Ovary (tissue), 9 donors: Measurements from ENCODE around the gene TVP23C. TPM values are rescaled to one million over a fixed set of nuclear protein-coding genes. Genes with fewer than 3 reads are reported as not detected.

Experiments
- DNase-seq, 5 donors: peaks; one replicate each; pipeline ENCODE4 v3.0.0-alpha.2; 2019 to 2020
- H3K27ac ChIP-seq, 2 donors: fragments of 200-600 bp; one replicate each; pipeline versions ENCODE4 v1.5.1 to v1.8.0; 2019 to 2022
- H3K27me3 ChIP-seq: fragments of 200-600 bp; one replicate; pipeline ENCODE4 v1.8.0; 2022
- H3K36me3 ChIP-seq: fragments of 200-600 bp; sonication (generic); one replicate; pipeline ENCODE4 v1.5.1; 2019
- H3K4me1 ChIP-seq: one replicate; pipeline ENCODE4 v1.8.1; 2013; ENCODE audit warnings: mild to moderate bottlenecking, moderate library complexity; ENCODE audit not compliant: insufficient read depth
- H3K4me3 ChIP-seq: fragments of 200-600 bp; sonication (generic); one replicate; pipeline ENCODE4 v1.5.1; 2017
- H3K9me3 ChIP-seq, 2 donors: fragments of 200-600 bp in 1 of 2; sonication (generic) in 1 of 2; one replicate each; pipeline versions ENCODE4 v1.5.1 to v1.8.1; 2013 to 2019; ENCODE audit warnings: mild to moderate bottlenecking in 1 of 2, moderate library complexity in 1 of 2
- EP300 ChIP-seq: sonication (generic); formaldehyde crosslinking; IDR thresholded peaks from one replicate; pipeline ENCODE4 v1.6.1; 2017; ENCODE audit warnings: antibody characterized with exemption
- POLR2A ChIP-seq: fragments of 450-650 bp; IDR thresholded peaks from one replicate; pipeline ENCODE4 v1.6.1; 2017; ENCODE audit warnings: antibody characterized with exemption, mild to moderate bottlenecking, moderate library complexity
- WGBS, 3 donors: extraction: QIAGEN DNeasy Blood & Tissue Kit in 1 of 3; methylation state at CpG; one replicate each; pipeline versions ENCODE4 v1.1.5 to v1.1.7; 2013 to 2017; 5-methylcytosine and 5-hydroxymethylcytosine counted together
- intact Hi-C, 4 donors: fragments of 100-400 bp; cut with DNase I; formaldehyde crosslinking; loops; one replicate each; pipeline versions ENCODE4 v1.11.0 to v1.15.1; 2022 to 2023
- polyA plus RNA-seq, 2 donors: library from polyadenylated mRNA; stranded (reverse); fragments of 200-250 nt in 1 of 2; fragments of 350-450 nt in 1 of 2; fragmentation: Illumina TruSeq in 1 of 2; extraction: RNeasy Lipid Tissue Mini Kit (QIAGEN cat#74804) in 1 of 2; gene quantifications; one replicate each; pipeline ENCODE4 v1.2.3, GENCODE V29; 2013 to 2014
- total RNA-seq, 7 donors: library from RNA; depleted of rRNA in 2 of 7; stranded (reverse); fragments of >200 nt in 2 of 7; fragmentation: NEBNext Ultra II Directional in 3 of 7; extraction: Animal tissue kit (Norgen Biotek cat#: 25700) in 3 of 7; gene quantifications; one replicate each; pipeline versions ENCODE4 v1.1.0 to v1.2.4, GENCODE V29; 2016 to 2023
- TF ChIP-seq, protein P1 (sequence below), 3 donors: fragments of 450-650 bp in 2 of 3; fragments of 200-600 bp in 1 of 3; IDR thresholded peaks; one replicate each; pipeline versions ENCODE4 v1.5.1 to v1.8.0; 2016 to 2022; ENCODE audit warnings: antibody characterized with exemption in 3 of 3, mild to moderate bottlenecking in 1 of 3
- donor health status: DM: no; HTN: no; CAD: no; lungs with moderate emphysema.
- donor health status: DM: no; HTN: no; CAD: no.
- donor health status: Bipolar disorder and iron deficiency.
- donor health status: DM: yes; HTN: yes; CAD: no.
- donor health status: DM: no; HTN: no; CAD: no.
- donor health status: DM: yes; HTN: yes; CAD: no.

Gene TVP23C
- total and polyA plus RNA-seq, 9 donors, result 5.8 to 31.7 (median 23.3) TPM

GRCh38 chr17:15513856-15514459 lies 49.3 kb downstream of the TVP23C start:
- no peaks in the 10 kb centered on the region for H3K27me3 ChIP-seq
- no peak overlapping the region for H3K4me3 ChIP-seq
- intact Hi-C loops, result no loop called here
- peak overlapping the region in 1 of 2 donors; percentile 64 for H3K27ac ChIP-seq
- TF ChIP-seq EP300 (no peak), POLR2A (no peak)
- TF ChIP-seq, protein P1, sequence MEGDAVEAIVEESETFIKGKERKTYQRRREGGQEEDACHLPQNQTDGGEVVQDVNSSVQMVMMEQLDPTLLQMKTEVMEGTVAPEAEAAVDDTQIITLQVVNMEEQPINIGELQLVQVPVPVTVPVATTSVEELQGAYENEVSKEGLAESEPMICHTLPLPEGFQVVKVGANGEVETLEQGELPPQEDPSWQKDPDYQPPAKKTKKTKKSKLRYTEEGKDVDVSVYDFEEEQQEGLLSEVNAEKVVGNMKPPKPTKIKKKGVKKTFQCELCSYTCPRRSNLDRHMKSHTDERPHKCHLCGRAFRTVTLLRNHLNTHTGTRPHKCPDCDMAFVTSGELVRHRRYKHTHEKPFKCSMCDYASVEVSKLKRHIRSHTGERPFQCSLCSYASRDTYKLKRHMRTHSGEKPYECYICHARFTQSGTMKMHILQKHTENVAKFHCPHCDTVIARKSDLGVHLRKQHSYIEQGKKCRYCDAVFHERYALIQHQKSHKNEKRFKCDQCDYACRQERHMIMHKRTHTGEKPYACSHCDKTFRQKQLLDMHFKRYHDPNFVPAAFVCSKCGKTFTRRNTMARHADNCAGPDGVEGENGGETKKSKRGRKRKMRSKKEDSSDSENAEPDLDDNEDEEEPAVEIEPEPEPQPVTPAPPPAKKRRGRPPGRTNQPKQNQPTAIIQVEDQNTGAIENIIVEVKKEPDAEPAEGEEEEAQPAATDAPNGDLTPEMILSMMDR (IDR thresholded peaks at IDR 0.05), result no peak
- WGBS, 3 donors, result 21 to 31% (median 25%) methylated on average over 9 of the region's 9 CpGs
- peaks cover 8% of the 10 kb centered on the region for H3K4me1 ChIP-seq
- no peaks in the 10 kb centered on the region for H3K9me3 ChIP-seq
- H3K36me3 ChIP-seq, result no peaks in the 10 kb centered on the region
- DNase-seq, result no peak

GRCh38 chr17:15513058-15513791 lies 50.1 kb downstream of the TVP23C start:
- Histone ChIP-seq H3K4me1 (peaks cover 10% of the 10 kb centered on the region), H3K36me3 (no peaks in the 10 kb centered on the region), H3K9me3 (no peaks in the 10 kb centered on the region), H3K27ac (peak overlapping the region; percentile 5 to 64), H3K27me3 (no peaks in the 10 kb centered on the region), H3K4me3 (no peak overlapping the region)
- TF ChIP-seq EP300, result no peak
- TF ChIP-seq, protein P1 (IDR thresholded peaks at IDR 0.05), result no peak
- no peak for TF ChIP-seq POLR2A
- DNase-seq, result no peak
- WGBS, 3 donors, result 14 to 20% (median 19%) methylated on average over 6 of the region's 6 CpGs
- intact Hi-C loops, result no loop called here

- no peak for DNase-seq
These were observed 51.1 kb downstream of the TVP23C start for GRCh38 chr17:15512071-15512709.

DNA sequence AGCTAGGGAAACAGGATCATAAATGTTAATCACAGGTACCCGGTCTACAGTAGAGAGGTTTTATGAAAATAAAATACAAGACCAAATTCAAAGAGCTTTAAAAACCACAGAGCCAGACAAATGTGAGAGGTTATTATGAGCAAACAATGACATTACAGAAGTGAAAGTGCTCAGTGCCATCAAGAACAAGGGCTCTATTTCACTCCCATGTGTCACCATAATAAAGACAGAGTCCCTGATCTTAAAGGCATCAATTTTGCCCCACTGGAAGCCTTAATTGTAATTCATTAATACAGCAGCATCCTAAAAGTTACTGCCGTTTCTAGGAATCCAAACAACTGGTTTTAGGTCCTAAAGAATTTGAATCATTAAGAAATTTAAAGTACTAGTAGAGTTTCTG lies 52.1 kb downstream of the TVP23C start:
- intact Hi-C loops, result no loop called here
- Histone ChIP-seq H3K27ac (no peak overlapping the region), H3K9me3 (no peaks in the 10 kb centered on the region), H3K4me3 (no peak overlapping the region), H3K27me3 (no peaks in the 10 kb centered on the region), H3K4me1 (peaks cover 13% of the 10 kb centered on the region), H3K36me3 (no peaks in the 10 kb centered on the region)
- no peak for TF ChIP-seq EP300
- TF ChIP-seq, protein P1 (IDR thresholded peaks at IDR 0.05), result no peak
- TF ChIP-seq POLR2A, result no peak
- WGBS, 3 donors, result 66 to 73% (median 68%) methylated on average over 2 of the region's 2 CpGs
- DNase-seq, result no peak

More at GRCh38 chr17:15512071-15512709, 51.1 kb downstream of the TVP23C start:
- no peaks in the 10 kb centered on the region for H3K9me3 ChIP-seq
- TF ChIP-seq EP300 (no peak), POLR2A (no peak)
- TF ChIP-seq, protein P1 (IDR thresholded peaks at IDR 0.05), result no peak
- no peaks in the 10 kb centered on the region for H3K36me3 ChIP-seq
- whole genome bisulfite sequencing, 3 donors, result 98 to 99% (median 98%) methylated on average over 4 of the region's 4 CpGs
- H3K27ac ChIP-seq, result peak overlapping the region; percentile 5 to 64
- no peak overlapping the region for H3K4me3 ChIP-seq
- intact Hi-C loops, result no loop called here
- H3K27me3 ChIP-seq, result no peaks in the 10 kb centered on the region
- H3K4me1 ChIP-seq, result peaks cover 13% of the 10 kb centered on the region
